MM.1S (cell line): ENCODE results near the gene OCRL.

ENCODE experiments used
- EZH2 ChIP-seq: fragments of 300-600 bp; sonication (generic); optimal IDR thresholded peaks from 2 replicates; pipeline ENCODE3; 2017; ENCODE audit warnings: low read depth, mild to moderate bottlenecking, antibody characterized with exemption, low read length, mixed read lengths
- EZH2phosphoT487 ChIP-seq: fragments of 300-600 bp; sonication (generic); IDR thresholded peaks from 2 replicates; pipeline ENCODE4 v1.6.1; 2018; ENCODE audit warnings: antibody characterized with exemption, low read length
- TF ChIP-seq, protein P1 (sequence below): fragments of 300-600 bp; sonication (generic); IDR thresholded peaks from 2 replicates; pipeline ENCODE4 v1.5.1; 2016; ENCODE audit warnings: antibody characterized with exemption, low read length, mixed read lengths

DNA sequence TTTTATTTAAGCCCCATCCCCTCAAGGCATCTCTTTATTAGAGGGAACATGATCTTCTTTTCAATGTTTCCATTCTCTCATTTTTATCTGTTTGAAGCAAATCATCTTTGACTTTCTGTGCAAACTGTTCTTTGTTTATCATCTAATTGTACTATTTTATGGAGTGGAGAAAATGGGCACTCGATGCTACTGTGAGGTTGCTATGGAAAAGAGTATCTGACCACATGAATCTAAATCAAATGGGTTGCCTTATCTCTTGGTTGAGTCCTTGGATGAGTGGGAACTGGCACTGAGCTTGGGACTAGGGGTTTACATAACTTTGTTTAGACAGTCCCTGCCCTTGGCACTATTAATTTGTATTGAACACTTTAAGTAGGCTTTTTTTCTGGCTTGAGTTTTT lies 9.1 kb downstream of the OCRL start:
- TF ChIP-seq, protein P1, sequence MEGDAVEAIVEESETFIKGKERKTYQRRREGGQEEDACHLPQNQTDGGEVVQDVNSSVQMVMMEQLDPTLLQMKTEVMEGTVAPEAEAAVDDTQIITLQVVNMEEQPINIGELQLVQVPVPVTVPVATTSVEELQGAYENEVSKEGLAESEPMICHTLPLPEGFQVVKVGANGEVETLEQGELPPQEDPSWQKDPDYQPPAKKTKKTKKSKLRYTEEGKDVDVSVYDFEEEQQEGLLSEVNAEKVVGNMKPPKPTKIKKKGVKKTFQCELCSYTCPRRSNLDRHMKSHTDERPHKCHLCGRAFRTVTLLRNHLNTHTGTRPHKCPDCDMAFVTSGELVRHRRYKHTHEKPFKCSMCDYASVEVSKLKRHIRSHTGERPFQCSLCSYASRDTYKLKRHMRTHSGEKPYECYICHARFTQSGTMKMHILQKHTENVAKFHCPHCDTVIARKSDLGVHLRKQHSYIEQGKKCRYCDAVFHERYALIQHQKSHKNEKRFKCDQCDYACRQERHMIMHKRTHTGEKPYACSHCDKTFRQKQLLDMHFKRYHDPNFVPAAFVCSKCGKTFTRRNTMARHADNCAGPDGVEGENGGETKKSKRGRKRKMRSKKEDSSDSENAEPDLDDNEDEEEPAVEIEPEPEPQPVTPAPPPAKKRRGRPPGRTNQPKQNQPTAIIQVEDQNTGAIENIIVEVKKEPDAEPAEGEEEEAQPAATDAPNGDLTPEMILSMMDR: no peak
- TF ChIP-seq EZH2 (no peak), EZH2phosphoT487 (no peak)
